GM18519 (cell line): ENCODE data around the gene ABCA8.
"Not testable (repeated sequence)": the region's sequence is repeated elsewhere in the genome, so short reads cannot be mapped to it uniquely, and the experiment has no call there.

Experiments
- ATAC-seq: cut with Tn5 transposase; IDR thresholded peaks from one replicate; pipeline ENCODE4 v1.9.1; 2021; ENCODE audit warnings: mild to moderate bottlenecking, moderate library complexity; ENCODE audit not compliant: unreplicated experiment, low FRiP score

ABCA8 gene

GRCh38 chr17:68832109-68832802, 122.9 kb downstream of the ABCA8 start:
- no peak for ATAC-seq

GRCh38 chr17:68831170-68831569, 124.0 kb downstream of the ABCA8 start:
- no peak for ATAC-seq

GRCh38 chr17:68830313-68830712, 124.9 kb downstream of the ABCA8 start:
- no peak for ATAC-seq

GRCh38 chr17:68829211-68829610, 126.0 kb downstream of the ABCA8 start:
- ATAC-seq, result no peak

GRCh38 chr17:68824707-68825106, 130.5 kb downstream of the ABCA8 start:
- no peak for ATAC-seq

GRCh38 chr17:68824185-68824584, 131.0 kb downstream of the ABCA8 start:
- ATAC-seq, result not testable (repeated sequence)

- no peak for ATAC-seq
Measured at GRCh38 chr17:68822719-68823289, 132.4 kb downstream of the ABCA8 start.

GRCh38 chr17:68821860-68822696, 133.1 kb downstream of the ABCA8 start:
- no peak for ATAC-seq

GRCh38 chr17:68820825-68821481, 134.2 kb downstream of the ABCA8 start:
- no peak for ATAC-seq

- ATAC-seq, result no peak
Measured at GRCh38 chr17:68820476-68820824, 134.7 kb downstream of the ABCA8 start.

GRCh38 chr17:68819465-68819864, 135.7 kb downstream of the ABCA8 start:
- no peak for ATAC-seq
